Cerebellar cortex (tissue), 1 donor: ENCODE data around the gene VSTM4.

Experiments
- DNase-seq: peaks from one replicate; pipeline ENCODE4 v3.0.0-alpha.2; 2015; ENCODE audit warnings: low spot score

Gene VSTM4

GRCh38 chr10:49141541-49142332 is 26.4 kb upstream of the VSTM4 start:
- no peak for DNase-seq

GRCh38 chr10:49140304-49141177 is 25.2 kb upstream of the VSTM4 start:
- no peak for DNase-seq

DNA sequence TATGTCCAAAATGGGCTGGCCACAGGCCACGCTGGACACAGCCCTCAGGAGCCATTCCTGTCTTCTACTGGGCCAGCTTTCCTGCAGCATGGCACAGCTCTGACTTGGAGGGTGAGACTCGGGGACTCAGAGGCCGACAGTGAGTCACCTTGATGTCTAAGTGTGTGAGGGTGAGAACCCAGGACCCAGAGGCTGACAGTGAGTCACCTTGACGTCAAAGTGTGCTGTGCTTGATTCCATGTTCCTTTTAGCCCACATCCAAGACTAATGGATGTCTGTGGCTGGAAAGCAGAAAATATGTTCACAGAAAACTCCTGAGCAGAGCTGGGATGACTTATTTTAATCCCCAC is 24.5 kb upstream of the VSTM4 start:
- no peak for DNase-seq

GRCh38 chr10:49139028-49139845 is 23.9 kb upstream of the VSTM4 start:
- no peak for DNase-seq

GRCh38 chr10:49138361-49138891 is 23.1 kb upstream of the VSTM4 start:
- no peak for DNase-seq

GRCh38 chr10:49136525-49136924 is 21.2 kb upstream of the VSTM4 start:
- no peak for DNase-seq

DNA sequence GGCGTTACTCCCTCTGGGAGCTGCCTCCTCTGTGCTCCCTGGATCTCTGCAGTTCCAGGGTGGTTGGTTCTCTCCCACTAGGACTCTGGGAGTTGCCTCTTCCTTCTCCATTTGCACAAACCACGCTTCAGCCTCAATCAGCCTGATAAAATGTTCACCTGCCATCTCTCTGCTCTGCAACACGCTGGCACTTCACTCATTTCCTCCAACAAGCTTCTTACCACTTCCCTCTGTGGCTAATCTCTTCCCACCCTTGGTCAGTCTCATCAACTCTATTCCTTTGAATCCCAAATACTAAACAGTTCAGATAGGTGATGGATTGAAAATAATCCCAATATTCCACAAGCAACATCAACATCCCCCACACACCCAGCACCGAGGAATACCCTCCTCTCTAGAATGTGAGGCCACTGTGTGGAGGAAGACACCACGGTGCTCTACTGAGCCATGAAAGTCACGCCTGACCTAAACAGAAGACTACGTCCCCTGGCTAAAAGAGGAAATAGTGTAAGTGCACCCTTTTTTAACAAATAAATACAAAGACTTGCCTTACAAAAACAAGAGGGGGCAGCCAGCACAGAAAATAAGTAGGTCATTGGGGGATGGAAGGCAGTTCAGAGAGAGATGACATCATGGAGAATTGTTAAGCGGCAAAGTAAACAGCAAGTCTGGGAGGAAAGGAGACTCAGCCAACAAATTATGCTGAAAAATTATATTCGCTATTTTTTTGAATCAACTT is 20.4 kb upstream of the VSTM4 start:
- DNase-seq: no peak

DNA sequence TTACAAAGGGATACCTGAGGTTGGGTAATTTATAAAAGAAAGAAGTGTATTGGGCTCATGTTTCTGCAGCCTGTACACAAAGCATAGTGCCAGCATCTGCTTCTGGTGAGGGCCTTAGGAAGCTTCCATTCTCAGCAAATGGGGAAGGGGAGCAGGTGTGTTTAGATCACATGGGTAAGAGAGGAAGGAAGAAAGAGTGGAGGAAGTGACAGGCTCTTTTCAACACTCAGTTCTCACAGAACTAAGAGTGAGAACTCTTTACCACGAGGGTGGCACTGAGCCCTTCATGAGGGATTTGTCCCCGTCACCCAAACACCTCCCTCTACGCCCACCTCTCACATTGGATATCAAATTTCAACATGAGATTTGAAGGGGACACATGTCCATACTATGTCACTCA is 19.0 kb upstream of the VSTM4 start:
- DNase-seq: no peak

GRCh38 chr10:49133706-49134248 is 18.5 kb upstream of the VSTM4 start, which contains the start of gene FAM170B:
TSS of gene FAM170B (minus strand) at chr10:49134021. CDS start at chr10:49133918, 103 bp downstream.
- DNase-seq: no peak

GRCh38 chr10:49132362-49132737 is 17.0 kb upstream of the VSTM4 start:
- DNase-seq: no peak

GRCh38 chr10:49131507-49132361 is 16.4 kb upstream of the VSTM4 start:
- DNase-seq: no peak

- no peak for DNase-seq
These were observed 14.1 kb upstream of the VSTM4 start for GRCh38 chr10:49129376-49129775.

DNA sequence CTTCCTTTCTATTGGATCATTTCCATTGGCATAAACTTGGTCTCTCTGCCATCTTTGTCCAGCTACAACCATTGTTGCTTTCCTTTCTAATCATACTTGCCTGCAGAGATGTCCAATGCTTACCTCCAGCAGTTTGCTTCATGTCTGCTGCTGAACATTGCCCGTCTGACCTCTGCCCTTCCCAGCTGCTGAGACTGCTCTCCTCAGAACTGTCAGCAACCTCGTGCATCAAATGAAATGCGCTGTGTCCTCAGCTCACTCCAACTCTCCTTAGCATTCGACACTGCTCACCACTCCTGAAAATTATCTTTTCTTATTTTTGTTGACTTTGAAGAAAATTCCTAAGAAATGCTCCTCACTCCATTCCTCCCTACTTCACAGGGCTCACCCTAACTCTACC is 13.5 kb upstream of the VSTM4 start:
- DNase-seq: no peak

DNA sequence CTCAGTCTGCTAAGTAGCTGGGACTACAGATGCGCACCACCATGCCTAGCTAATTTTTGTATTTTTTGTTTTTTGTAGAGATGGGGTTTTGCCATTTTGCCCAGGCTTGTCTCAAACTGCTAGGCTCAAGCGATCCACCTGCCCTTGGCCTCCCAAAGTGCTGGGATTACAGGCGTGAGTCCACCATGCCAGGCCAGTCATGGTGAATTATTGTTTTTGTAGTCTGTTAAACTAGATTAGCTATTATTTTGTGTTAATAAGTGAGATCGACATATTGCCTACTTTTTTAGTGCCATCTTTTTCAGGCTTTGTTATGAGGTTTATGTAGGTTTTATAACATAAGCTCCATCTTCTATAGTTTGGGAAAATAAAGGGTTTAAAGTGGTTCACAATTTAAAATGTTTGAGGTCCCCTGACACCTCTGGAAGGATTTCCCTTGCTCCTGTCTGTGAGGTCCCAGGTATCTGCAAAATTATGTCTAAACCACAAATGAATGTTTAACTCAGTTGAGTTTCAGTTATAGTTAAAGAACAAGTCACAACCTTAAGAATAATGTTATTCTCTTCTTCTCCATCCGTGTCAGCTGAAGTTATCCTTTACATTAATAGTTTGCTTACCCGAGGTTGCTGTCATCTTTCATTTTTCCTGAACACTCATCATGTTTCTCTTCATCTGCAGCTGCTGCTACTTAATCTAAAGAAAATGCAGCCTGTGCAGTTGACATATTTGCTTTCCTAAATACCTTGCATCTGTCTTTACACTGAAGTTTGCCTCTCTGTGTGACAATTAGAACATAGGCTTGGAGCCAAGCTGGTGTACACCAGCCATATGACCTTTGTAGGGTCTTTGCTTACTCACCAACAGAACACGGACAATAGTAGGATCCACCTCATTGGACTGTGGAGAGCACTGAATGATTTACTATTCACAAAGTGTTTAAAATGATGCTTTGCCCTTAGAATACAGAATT is 8.9 kb upstream of the VSTM4 start:
- no peak for DNase-seq

DNA sequence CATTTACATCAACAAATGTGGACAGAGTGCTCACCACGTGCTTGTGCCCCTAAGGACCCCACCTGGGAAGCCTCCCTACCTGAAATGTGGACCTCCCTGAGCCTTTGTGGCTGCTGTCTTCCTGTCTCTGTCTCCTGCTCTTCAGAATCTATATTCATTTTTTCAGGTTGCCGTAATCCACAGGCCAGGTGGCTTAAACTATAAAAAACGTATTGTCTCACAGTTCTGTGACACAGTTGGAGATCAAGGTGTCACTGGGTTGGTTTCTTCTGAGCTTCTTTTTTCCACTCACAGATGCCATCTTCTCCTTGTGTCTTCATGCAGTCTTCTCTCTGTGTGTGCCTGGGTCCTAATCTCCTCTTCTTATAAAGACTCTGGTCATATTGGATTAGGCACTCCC is 5.6 kb upstream of the VSTM4 start:
- no peak for DNase-seq

- DNase-seq: no peak
These were observed 4.4 kb upstream of the VSTM4 start for GRCh38 chr10:49119746-49120145.

- no peak for DNase-seq
These were observed 3.2 kb upstream of the VSTM4 start for GRCh38 chr10:49118430-49119074.

GRCh38 chr10:49117376-49118070 is 2.2 kb upstream of the VSTM4 start:
- DNase-seq: peak; percentile 8
